Hepatocyte (in vitro differentiated cells): ENCODE results near the gene KRTAP5-4.

Experiments used
- CTCF ChIP-seq: fragments of 200-600 bp; sonication (generic); IDR thresholded peaks from 2 replicates; pipeline ENCODE4 v1.5.1; 2016; ENCODE audit warnings: antibody characterized with exemption, mild to moderate bottlenecking; ENCODE audit not compliant: poor library complexity
- EZH2phosphoT487 ChIP-seq: fragments of 200-600 bp; sonication (generic); IDR thresholded peaks from one replicate; pipeline ENCODE4 v1.6.1; 2018; ENCODE audit warnings: antibody characterized with exemption, mild to moderate bottlenecking, low read depth, moderate library complexity; ENCODE audit not compliant: unreplicated experiment, severe bottlenecking

DNA sequence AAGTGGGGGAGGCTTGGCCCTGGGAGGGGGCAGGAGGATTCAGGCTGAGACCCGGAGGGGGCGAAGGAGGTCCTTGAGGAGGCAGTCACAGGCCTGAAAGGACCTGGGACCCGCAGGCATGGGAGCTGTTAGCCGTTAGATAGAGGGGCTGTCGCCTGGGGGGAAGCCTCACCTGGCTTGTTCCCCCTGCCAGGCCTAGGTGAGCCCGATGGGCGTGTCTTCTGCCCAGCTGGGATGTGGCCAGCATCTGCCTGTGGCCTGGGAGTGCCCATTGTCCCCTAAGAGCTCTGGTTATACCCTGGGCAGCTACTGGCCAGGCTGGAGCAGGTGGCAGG lies 48.1 kb downstream of the KRTAP5-4 start:
- TF ChIP-seq CTCF: no peak
- TF ChIP-seq EZH2phosphoT487: no peak
